ENCODE measurements around the gene TPSG1. TPM values are rescaled to one million over a fixed set of nuclear protein-coding genes. Genes with fewer than 3 reads are reported as not detected.
"Not testable (repeated sequence)": the region's sequence is repeated elsewhere in the genome, so short reads cannot be mapped to it uniquely, and the experiment has no call there.

Gene TPSG1
- total RNA-seq, 1 donor from 2014 or later = not detected

- Mint-ChIP-seq H3K4me1 (ENCODE audit: low read depth, unreplicated experiment) (peaks cover under 1% of the 10 kb centered on the region), H3K36me3 (ENCODE audit: unreplicated experiment) (no peaks in the 10 kb centered on the region), H3K27me3 (ENCODE audit: unreplicated experiment) (peaks cover 10% of the 10 kb centered on the region), H3K9me3 (ENCODE audit: unreplicated experiment) (peaks cover 20% of the 10 kb centered on the region), H3K27ac (ENCODE audit: unreplicated experiment) (no peak overlapping the region), H3K4me3 (ENCODE audit: unreplicated experiment) (no peak overlapping the region)
- no peak for TF ChIP-seq CTCF (IDR thresholded peaks at IDR 0.05; ENCODE audit: partially characterized antibody, unreplicated experiment)
- no peak for DNase-seq
Measured at GRCh38 chr16:1202274-1202673, 22.8 kb downstream of the TPSG1 start.

DNA sequence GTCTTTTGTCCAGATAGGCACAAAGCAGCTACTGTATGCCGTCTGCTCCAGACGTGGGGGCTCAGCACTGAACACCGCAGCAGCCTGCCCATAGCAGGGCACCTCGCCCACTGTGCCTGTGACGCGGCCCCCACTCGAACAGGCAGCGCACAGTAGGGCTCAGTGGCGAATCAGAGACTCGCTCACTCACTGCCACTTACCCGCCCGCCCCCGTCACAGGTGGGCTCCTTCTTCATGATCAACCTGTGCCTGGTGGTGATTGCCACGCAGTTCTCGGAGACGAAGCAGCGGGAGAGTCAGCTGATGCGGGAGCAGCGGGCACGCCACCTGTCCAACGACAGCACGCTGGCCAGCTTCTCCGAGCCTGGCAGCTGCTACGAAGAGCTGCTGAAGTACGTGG, 23.6 kb downstream of the TPSG1 start:
- H3K4me1 Mint-ChIP-seq (ENCODE audit: low read depth, unreplicated experiment) = peaks cover 2% of the 10 kb centered on the region
- H3K36me3 Mint-ChIP-seq (ENCODE audit: unreplicated experiment) = no peaks in the 10 kb centered on the region
- H3K4me3 Mint-ChIP-seq (ENCODE audit: unreplicated experiment) = no peak overlapping the region
- TF ChIP-seq CTCF (IDR thresholded peaks at IDR 0.05; ENCODE audit: partially characterized antibody, unreplicated experiment) = no peak
- H3K27ac Mint-ChIP-seq (ENCODE audit: unreplicated experiment) = no peak overlapping the region
- no peak for DNase-seq
- peaks cover 12% of the 10 kb centered on the region for H3K27me3 Mint-ChIP-seq (ENCODE audit: unreplicated experiment)
- peaks cover 25% of the 10 kb centered on the region for H3K9me3 Mint-ChIP-seq (ENCODE audit: unreplicated experiment)

DNA sequence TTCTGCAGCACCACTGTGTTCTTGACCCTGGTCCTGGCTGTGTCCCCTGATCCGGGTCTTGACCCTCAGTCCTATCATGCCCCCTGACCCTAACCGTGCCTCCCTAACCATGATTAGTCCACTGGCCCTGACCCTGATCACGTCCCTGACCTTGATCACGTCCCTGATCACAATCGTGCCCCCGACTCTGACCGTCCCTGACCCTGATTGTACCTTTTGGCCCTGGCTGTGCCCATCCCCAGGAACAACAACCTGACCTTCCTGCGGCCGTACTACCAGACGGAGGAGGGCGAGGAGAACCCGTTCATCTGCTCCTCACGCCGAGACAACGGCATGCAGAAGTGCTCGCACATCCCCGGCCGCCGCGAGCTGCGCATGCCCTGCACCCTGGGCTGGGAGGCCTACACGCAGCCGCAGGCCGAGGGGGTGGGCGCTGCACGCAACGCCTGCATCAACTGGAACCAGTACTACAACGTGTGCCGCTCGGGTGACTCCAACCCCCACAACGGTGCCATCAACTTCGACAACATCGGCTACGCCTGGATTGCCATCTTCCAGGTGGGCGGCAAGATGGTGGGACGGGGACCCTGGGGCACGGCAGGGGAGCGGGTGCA, 24.9 kb downstream of the TPSG1 start:
- Mint-ChIP-seq H3K27ac (ENCODE audit: unreplicated experiment) (peak overlapping the region; percentile 77), H3K9me3 (ENCODE audit: unreplicated experiment) (peaks cover 22% of the 10 kb centered on the region), H3K4me3 (ENCODE audit: unreplicated experiment) (peak overlapping the region; percentile 49), H3K27me3 (ENCODE audit: unreplicated experiment) (peaks cover 9% of the 10 kb centered on the region), H3K36me3 (ENCODE audit: unreplicated experiment) (no peaks in the 10 kb centered on the region), H3K4me1 (ENCODE audit: low read depth, unreplicated experiment) (peaks cover 2% of the 10 kb centered on the region)
- TF ChIP-seq CTCF (IDR thresholded peaks at IDR 0.05; ENCODE audit: partially characterized antibody, unreplicated experiment) = no peak
- no peak for DNase-seq

DNA sequence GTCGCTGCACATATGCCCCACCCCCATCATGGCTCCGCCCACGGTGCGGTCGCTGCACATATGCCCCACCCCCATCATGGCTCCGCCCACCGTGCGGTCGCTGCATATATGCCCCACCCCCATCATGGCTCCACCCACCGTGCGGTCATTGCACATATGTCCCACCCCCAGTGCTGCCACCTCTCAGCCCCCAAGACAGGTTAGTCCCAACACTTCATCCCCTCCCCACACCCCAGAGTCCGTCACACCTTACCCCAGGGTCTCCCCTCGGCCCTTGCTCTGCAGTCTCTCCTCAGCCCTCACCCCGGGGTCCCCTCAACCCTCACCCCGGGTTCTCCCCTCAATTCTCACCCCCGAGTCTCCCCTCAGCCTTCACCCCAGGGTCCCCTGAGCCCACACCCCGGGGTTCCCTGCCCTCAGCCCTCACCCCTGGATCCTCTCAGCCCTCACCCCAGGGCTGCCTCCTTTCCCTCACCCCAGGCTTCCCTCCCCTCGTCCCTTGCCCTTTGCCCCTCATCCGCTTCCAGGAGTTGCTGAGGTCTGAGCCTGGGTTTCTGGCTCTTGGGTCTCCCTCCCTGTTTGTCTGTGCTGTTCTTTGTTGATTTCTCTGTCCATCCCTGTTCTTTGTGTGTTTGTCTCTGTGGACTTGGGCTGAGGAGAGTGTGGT, 25.6 kb downstream of the TPSG1 start:
- Mint-ChIP-seq H3K27me3 (ENCODE audit: unreplicated experiment) (peaks cover 9% of the 10 kb centered on the region), H3K27ac (ENCODE audit: unreplicated experiment) (peak overlapping the region; percentile 77), H3K36me3 (ENCODE audit: unreplicated experiment) (no peaks in the 10 kb centered on the region), H3K4me3 (ENCODE audit: unreplicated experiment) (peak overlapping the region; percentile 49), H3K4me1 (ENCODE audit: low read depth, unreplicated experiment) (peaks cover 2% of the 10 kb centered on the region), H3K9me3 (ENCODE audit: unreplicated experiment) (peaks cover 22% of the 10 kb centered on the region)
- no peak for DNase-seq
- TF ChIP-seq CTCF (IDR thresholded peaks at IDR 0.05; ENCODE audit: partially characterized antibody, unreplicated experiment) = no peak

DNA sequence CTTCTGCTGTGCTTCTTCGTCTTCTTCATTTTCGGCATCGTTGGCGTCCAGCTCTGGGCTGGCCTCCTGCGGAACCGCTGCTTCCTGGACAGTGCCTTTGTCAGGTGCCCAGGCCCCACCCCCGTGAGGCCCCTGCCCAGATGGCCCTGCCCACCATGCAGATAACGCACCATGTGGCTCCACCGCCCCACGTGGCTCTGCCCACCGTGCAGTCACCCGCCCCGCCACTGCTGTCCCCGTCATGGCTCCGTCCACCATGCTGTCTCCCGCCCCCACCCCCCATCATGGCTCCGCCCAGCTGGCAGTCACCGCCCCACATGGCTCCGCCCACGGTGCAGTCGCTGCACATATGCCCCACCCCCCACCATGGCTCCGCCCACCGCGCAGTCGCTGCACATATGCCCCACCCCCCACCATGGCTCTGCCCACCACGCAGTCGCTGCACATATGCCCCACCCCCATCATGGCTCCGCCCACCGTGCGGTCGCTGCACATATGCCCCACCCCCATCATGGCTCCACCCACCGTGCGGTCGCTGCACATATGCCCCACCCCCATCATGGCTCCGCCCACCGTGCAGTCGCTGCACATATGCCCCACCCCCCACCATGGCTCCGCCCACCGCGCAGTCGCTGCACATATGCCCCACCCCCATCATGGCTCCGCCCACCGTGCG, 26.3 kb downstream of the TPSG1 start:
- not testable (repeated sequence) for H3K27ac Mint-ChIP-seq (ENCODE audit: unreplicated experiment); H3K36me3 Mint-ChIP-seq (ENCODE audit: unreplicated experiment); DNase-seq; H3K27me3 Mint-ChIP-seq (ENCODE audit: unreplicated experiment); H3K4me3 Mint-ChIP-seq (ENCODE audit: unreplicated experiment); H3K4me1 Mint-ChIP-seq (ENCODE audit: low read depth, unreplicated experiment)
- peaks cover 22% of the 10 kb centered on the region for H3K9me3 Mint-ChIP-seq (ENCODE audit: unreplicated experiment)
